ENCODE measurements around the gene CAMK1D.

The CAMK1D gene

GRCh38 chr10:12839941-12840611, 490.7 kb downstream of the CAMK1D start:
- Histone ChIP-seq H3K9me2 (ENCODE audit: low read depth, low read length) (no peaks in the 10 kb centered on the region), H3F3A (ENCODE audit: insufficient read depth, low read length) (no peaks in the 10 kb centered on the region), H3K4me2 (ENCODE audit: low read length) (no peak overlapping the region), H3K36me3 (ENCODE audit: insufficient read depth, low read length) (no peaks in the 10 kb centered on the region), H3K4me1 (ENCODE audit: insufficient read depth, low read length, severe bottlenecking) (no peaks in the 10 kb centered on the region), H2AFZ (ENCODE audit: low read length) (no peak overlapping the region), H3K27ac (ENCODE audit: low read depth, low read length, poor library complexity, severe bottlenecking) (no peak overlapping the region), H3K9me3 (ENCODE audit: low read length) (no peaks in the 10 kb centered on the region), H3K4me3 (ENCODE audit: low read depth, low read length, poor library complexity, severe bottlenecking) (no peak overlapping the region), H3K79me2 (ENCODE audit: insufficient read depth, low read length) (no peaks in the 10 kb centered on the region), H3K27me3 (ENCODE audit: insufficient read depth, low read length) (no peaks in the 10 kb centered on the region), H4K20me1 (ENCODE audit: insufficient read depth, low read length) (no peaks in the 10 kb centered on the region), H3K9ac (ENCODE audit: low read length) (no peak overlapping the region)
- no peak for TF ChIP-seq CTCF (IDR thresholded peaks at IDR 0.05; ENCODE audit: low read length)
- TF ChIP-seq EZH2 (IDR thresholded peaks at IDR 0.05; ENCODE audit: borderline replicate concordance, low read length), result no peak

DNA sequence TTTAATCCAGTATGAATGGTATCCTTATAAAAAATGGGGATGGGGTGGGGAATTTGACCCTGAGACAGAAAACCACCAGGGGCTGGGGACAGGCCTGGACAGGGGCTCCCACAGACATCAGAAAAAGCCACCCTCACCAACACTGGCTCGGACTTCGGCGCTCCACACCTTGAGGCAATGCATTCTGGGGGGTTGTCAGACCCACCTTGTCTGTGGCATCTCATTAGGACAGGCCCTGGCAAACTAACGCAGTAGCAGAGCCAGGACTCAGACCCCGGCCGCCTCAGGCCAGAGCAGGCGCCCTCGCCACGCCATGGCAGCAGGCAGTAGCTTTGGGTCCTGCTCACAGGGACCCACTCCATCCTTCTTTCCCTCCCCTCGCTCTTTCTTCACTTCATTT, 492.1 kb downstream of the CAMK1D start:
- H3K9me3 ChIP-seq (ENCODE audit: low read length), result no peaks in the 10 kb centered on the region
- H3K36me3 ChIP-seq (ENCODE audit: insufficient read depth, low read length), result no peaks in the 10 kb centered on the region
- no peak overlapping the region for H2AFZ ChIP-seq (ENCODE audit: low read length)
- no peaks in the 10 kb centered on the region for H3K4me1 ChIP-seq (ENCODE audit: insufficient read depth, low read length, severe bottlenecking)
- H3F3A ChIP-seq (ENCODE audit: insufficient read depth, low read length), result no peaks in the 10 kb centered on the region
- H3K4me2 ChIP-seq (ENCODE audit: low read length), result no peak overlapping the region
- no peaks in the 10 kb centered on the region for H3K79me2 ChIP-seq (ENCODE audit: insufficient read depth, low read length)
- no peak overlapping the region for H3K4me3 ChIP-seq (ENCODE audit: low read depth, low read length, poor library complexity, severe bottlenecking)
- no peak for TF ChIP-seq CTCF (IDR thresholded peaks at IDR 0.05; ENCODE audit: low read length)
- no peak for TF ChIP-seq EZH2 (IDR thresholded peaks at IDR 0.05; ENCODE audit: borderline replicate concordance, low read length)
- H3K9me2 ChIP-seq (ENCODE audit: low read depth, low read length), result no peaks in the 10 kb centered on the region
- no peak overlapping the region for H3K9ac ChIP-seq (ENCODE audit: low read length)
- H3K27me3 ChIP-seq (ENCODE audit: insufficient read depth, low read length), result no peaks in the 10 kb centered on the region
- H4K20me1 ChIP-seq (ENCODE audit: insufficient read depth, low read length), result no peaks in the 10 kb centered on the region
- no peak overlapping the region for H3K27ac ChIP-seq (ENCODE audit: low read depth, low read length, poor library complexity, severe bottlenecking)

DNA sequence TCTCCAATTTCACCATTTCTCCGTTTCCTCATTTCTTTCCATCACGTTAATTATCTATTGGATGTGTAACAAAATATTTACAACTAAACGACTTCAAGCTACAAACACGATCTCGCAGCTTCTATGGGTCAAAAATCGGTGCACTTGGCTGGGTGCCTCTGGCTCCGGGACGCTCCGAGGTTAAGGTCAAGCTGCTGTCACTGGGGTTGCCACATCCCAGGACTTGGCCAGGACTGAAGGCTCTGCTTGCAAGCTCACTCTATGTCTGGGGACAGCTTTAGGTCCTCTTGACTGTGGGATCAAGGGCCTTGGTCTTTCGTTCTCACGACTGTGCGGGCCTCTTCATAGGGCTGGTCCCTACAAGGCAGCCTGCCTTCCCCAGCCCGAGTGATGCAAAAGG, 492.5 kb downstream of the CAMK1D start:
- H3K27me3 ChIP-seq (ENCODE audit: insufficient read depth, low read length), result no peaks in the 10 kb centered on the region
- H3K4me1 ChIP-seq (ENCODE audit: insufficient read depth, low read length, severe bottlenecking), result no peaks in the 10 kb centered on the region
- H3K9me3 ChIP-seq (ENCODE audit: low read length), result no peaks in the 10 kb centered on the region
- no peak overlapping the region for H3K9ac ChIP-seq (ENCODE audit: low read length)
- H2AFZ ChIP-seq (ENCODE audit: low read length), result no peak overlapping the region
- no peak overlapping the region for H3K4me3 ChIP-seq (ENCODE audit: low read depth, low read length, poor library complexity, severe bottlenecking)
- H3F3A ChIP-seq (ENCODE audit: insufficient read depth, low read length), result no peaks in the 10 kb centered on the region
- no peak overlapping the region for H3K27ac ChIP-seq (ENCODE audit: low read depth, low read length, poor library complexity, severe bottlenecking)
- H3K9me2 ChIP-seq (ENCODE audit: low read depth, low read length), result no peaks in the 10 kb centered on the region
- no peaks in the 10 kb centered on the region for H4K20me1 ChIP-seq (ENCODE audit: insufficient read depth, low read length)
- no peak overlapping the region for H3K4me2 ChIP-seq (ENCODE audit: low read length)
- H3K36me3 ChIP-seq (ENCODE audit: insufficient read depth, low read length), result no peaks in the 10 kb centered on the region
- no peak for TF ChIP-seq CTCF (IDR thresholded peaks at IDR 0.05; ENCODE audit: low read length)
- H3K79me2 ChIP-seq (ENCODE audit: insufficient read depth, low read length), result no peaks in the 10 kb centered on the region
